ENCODE measurements around the gene PRKCB.
"Not testable (repeated sequence)": the region's sequence is repeated elsewhere in the genome, so short reads cannot be mapped to it uniquely, and the experiment has no call there.

Gene PRKCB

GRCh38 chr16:24198807-24199533, 363.2 kb downstream of the PRKCB start:
- no peak for DNase-seq

GRCh38 chr16:24203675-24204074, 367.9 kb downstream of the PRKCB start:
- no peak for DNase-seq

- DNase-seq = no peak
These were observed 368.4 kb downstream of the PRKCB start for GRCh38 chr16:24204150-24204665.

- no peak for DNase-seq
These were observed 371.1 kb downstream of the PRKCB start for GRCh38 chr16:24206926-24207325.

GRCh38 chr16:24208710-24209109, 372.9 kb downstream of the PRKCB start:
- DNase-seq = no peak

- no peak for DNase-seq
These were observed 379.2 kb downstream of the PRKCB start for GRCh38 chr16:24214992-24215391.

- no peak for DNase-seq
These were observed 381.2 kb downstream of the PRKCB start for GRCh38 chr16:24216961-24217360.

- no peak for DNase-seq
These were observed 381.7 kb downstream of the PRKCB start for GRCh38 chr16:24217461-24217860.

GRCh38 chr16:24218299-24218698, 382.5 kb downstream of the PRKCB start:
- DNase-seq = no peak

- DNase-seq = no peak
These were observed 385.4 kb downstream of the PRKCB start for GRCh38 chr16:24221219-24221618.

- DNase-seq = no peak
These were observed 392.7 kb downstream of the PRKCB start for GRCh38 chr16:24228514-24228913.

GRCh38 chr16:24232936-24233335, 397.2 kb downstream of the PRKCB start:
- DNase-seq = no peak

GRCh38 chr16:24234737-24235136, 399.0 kb downstream of the PRKCB start:
- no peak for DNase-seq

GRCh38 chr16:24235806-24236205, 400.0 kb downstream of the PRKCB start:
- no peak for DNase-seq

GRCh38 chr16:24238846-24239245, 403.1 kb downstream of the PRKCB start:
- DNase-seq = not testable (repeated sequence)

- no peak for DNase-seq
These were observed 411.3 kb downstream of the PRKCB start for GRCh38 chr16:24246911-24247607.

- DNase-seq = no peak
These were observed 417.4 kb downstream of the PRKCB start for GRCh38 chr16:24253192-24253591.

- no peak for DNase-seq
These were observed 419.9 kb downstream of the PRKCB start, which contains the start of gene CACNG3 for GRCh38 chr16:24255456-24256371. Gene CACNG3 (plus strand): TSS chr16:24256335. CDS start chr16:24256755, 420 bp downstream.

- no peak for DNase-seq
These were observed 422.2 kb downstream of the PRKCB start for GRCh38 chr16:24257958-24258357.

GRCh38 chr16:24258791-24259190, 423.0 kb downstream of the PRKCB start:
- DNase-seq = no peak

- no peak for DNase-seq
These were observed 427.0 kb downstream of the PRKCB start for GRCh38 chr16:24262816-24263215.
